ENCODE results near the gene CENPU. TPM values are rescaled to one million over a fixed set of nuclear protein-coding genes. Genes with fewer than 3 reads are reported as not detected.

Gene CENPU
- total RNA-seq, 1 donor from 2014 or later: 3.1 TPM

GRCh38 chr4:184706453-184706852 lies 27.4 kb downstream of the CENPU start:
- no peak for DNase-seq (ENCODE audit: low spot score)

GRCh38 chr4:184705692-184706091 lies 28.2 kb downstream of the CENPU start:
- DNase-seq (ENCODE audit: low spot score): no peak

GRCh38 chr4:184702114-184702513 lies 31.8 kb downstream of the CENPU start:
- DNase-seq (ENCODE audit: low spot score): no peak

GRCh38 chr4:184699941-184700340 lies 34.0 kb downstream of the CENPU start:
- no peak for DNase-seq (ENCODE audit: low spot score)

GRCh38 chr4:184697956-184698355 lies 35.9 kb downstream of the CENPU start:
- DNase-seq (ENCODE audit: low spot score): no peak

GRCh38 chr4:184695178-184695896 lies 38.6 kb downstream of the CENPU start:
- no peak for DNase-seq (ENCODE audit: low spot score)

- DNase-seq (ENCODE audit: low spot score): no peak
Measured at GRCh38 chr4:184694412-184694956, 39.4 kb downstream of the CENPU start.

- no peak for DNase-seq (ENCODE audit: low spot score)
Measured at GRCh38 chr4:184693056-184693455, 40.8 kb downstream of the CENPU start.

GRCh38 chr4:184689681-184690080 lies 44.2 kb downstream of the CENPU start:
- DNase-seq (ENCODE audit: low spot score): no peak

GRCh38 chr4:184688447-184688846 lies 45.4 kb downstream of the CENPU start:
- DNase-seq (ENCODE audit: low spot score): no peak

GRCh38 chr4:184688005-184688404 lies 45.9 kb downstream of the CENPU start:
- DNase-seq (ENCODE audit: low spot score): no peak

GRCh38 chr4:184684491-184685189 lies 49.3 kb downstream of the CENPU start:
- DNase-seq (ENCODE audit: low spot score): no peak

GRCh38 chr4:184681916-184682315 lies 52.0 kb downstream of the CENPU start:
- DNase-seq (ENCODE audit: low spot score): no peak

GRCh38 chr4:184680698-184681097 lies 53.2 kb downstream of the CENPU start:
- no peak for DNase-seq (ENCODE audit: low spot score)

- DNase-seq (ENCODE audit: low spot score): no peak
Measured at GRCh38 chr4:184675821-184676492, 57.9 kb downstream of the CENPU start.

- DNase-seq (ENCODE audit: low spot score): no peak
Measured at GRCh38 chr4:184675018-184675417, 58.9 kb downstream of the CENPU start.

- DNase-seq (ENCODE audit: low spot score): no peak
Measured at GRCh38 chr4:184674011-184674410, 59.9 kb downstream of the CENPU start.

- no peak for DNase-seq (ENCODE audit: low spot score)
Measured at GRCh38 chr4:184672741-184673140, 61.2 kb downstream of the CENPU start.

GRCh38 chr4:184671101-184671500 lies 62.8 kb downstream of the CENPU start:
- DNase-seq (ENCODE audit: low spot score): no peak

- DNase-seq (ENCODE audit: low spot score): no peak
Measured at GRCh38 chr4:184669251-184669650, 64.6 kb downstream of the CENPU start.

- no peak for DNase-seq (ENCODE audit: low spot score)
Measured at GRCh38 chr4:184668511-184669114, 65.3 kb downstream of the CENPU start.

GRCh38 chr4:184668096-184668495 lies 65.8 kb downstream of the CENPU start:
- DNase-seq (ENCODE audit: low spot score): no peak

All from ureter (tissue), 1 donor.